ENCODE results near the gene RFX4.

RFX4 gene

GRCh38 chr12:106582641-106583230 lies at the start of gene RFX4:
Gene RFX4 (plus strand): TSS chr12:106583004. CDS start chr12:106583321, 317 bp downstream.
- no peak for DNase-seq (ENCODE audit: low read depth in 2 of 2)

GRCh38 chr12:106541201-106541600 lies 41.6 kb upstream of the RFX4 start:
- no peak for DNase-seq (ENCODE audit: low read depth in 2 of 2)

- no peak for DNase-seq (ENCODE audit: low read depth in 2 of 2)
Measured at GRCh38 chr12:106551410-106551809, 31.4 kb upstream of the RFX4 start.

- DNase-seq (ENCODE audit: low read depth in 2 of 2): no peak
Measured at GRCh38 chr12:106552228-106552627, 30.6 kb upstream of the RFX4 start.

GRCh38 chr12:106564678-106565329 lies 18.0 kb upstream of the RFX4 start:
- no peak for DNase-seq (ENCODE audit: low read depth in 2 of 2)

GRCh38 chr12:106566771-106567170 lies 16.0 kb upstream of the RFX4 start:
- no peak for DNase-seq (ENCODE audit: low read depth in 2 of 2)

- no peak for DNase-seq (ENCODE audit: low read depth in 2 of 2)
Measured at GRCh38 chr12:106573239-106573638, 9.6 kb upstream of the RFX4 start.

- no peak for DNase-seq (ENCODE audit: low read depth in 2 of 2)
Measured at GRCh38 chr12:106576848-106577247, 6.0 kb upstream of the RFX4 start.

GRCh38 chr12:106580671-106581508 lies 1.9 kb upstream of the RFX4 start:
- DNase-seq (ENCODE audit: low read depth in 2 of 2): no peak

GRCh38 chr12:106581543-106582248 lies 1.1 kb upstream of the RFX4 start:
- no peak for DNase-seq (ENCODE audit: low read depth in 2 of 2)

- DNase-seq (ENCODE audit: low read depth in 2 of 2): no peak
Measured at GRCh38 chr12:106582249-106582591, 584 bp upstream of the RFX4 start.

- DNase-seq (ENCODE audit: low read depth in 2 of 2): no peak
Measured at GRCh38 chr12:106583242-106584103, 669 bp downstream of the RFX4 start.

GRCh38 chr12:106584104-106585064 lies 1.6 kb downstream of the RFX4 start:
- DNase-seq (ENCODE audit: low read depth in 2 of 2): no peak

- no peak for DNase-seq (ENCODE audit: low read depth in 2 of 2)
Measured at GRCh38 chr12:106585105-106585520, 2.3 kb downstream of the RFX4 start.

GRCh38 chr12:106585521-106586277 lies 2.9 kb downstream of the RFX4 start:
- DNase-seq (ENCODE audit: low read depth in 2 of 2): no peak

- no peak for DNase-seq (ENCODE audit: low read depth in 2 of 2)
Measured at GRCh38 chr12:106586278-106586802, 3.5 kb downstream of the RFX4 start.

- no peak for DNase-seq (ENCODE audit: low read depth in 2 of 2)
Measured at GRCh38 chr12:106586803-106587684, 4.2 kb downstream of the RFX4 start.

GRCh38 chr12:106588771-106589170 lies 6.0 kb downstream of the RFX4 start:
- DNase-seq (ENCODE audit: low read depth in 2 of 2): no peak
